Measurements from ENCODE around the gene GAD1.

Gene GAD1

GRCh38 chr2:170891893-170892292 is 75.2 kb downstream of the GAD1 start:
- no peaks in the 10 kb centered on the region for H3K36me3 ChIP-seq (ENCODE audit: insufficient read depth, low read length)

GRCh38 chr2:170892391-170892951 is 75.8 kb downstream of the GAD1 start:
- Histone ChIP-seq H3K4me3 (ENCODE audit: low read length, poor library complexity, severe bottlenecking) (no peak overlapping the region), H3K9ac (ENCODE audit: low read depth, low read length, poor library complexity, severe bottlenecking) (no peak overlapping the region), H3K36me3 (ENCODE audit: insufficient read depth, low read length) (no peaks in the 10 kb centered on the region), H2AFZ (ENCODE audit: low read length) (no peak overlapping the region), H3K9me2 (replicated peaks; ENCODE audit: low read depth, low read length) (no peaks in the 10 kb centered on the region), H3K27me3 (ENCODE audit: insufficient read depth, low read length, poor library complexity, severe bottlenecking) (no peaks in the 10 kb centered on the region), H3K79me2 (ENCODE audit: insufficient read depth, low read length) (no peaks in the 10 kb centered on the region), H3K4me1 (ENCODE audit: insufficient read depth, low read length, poor library complexity, severe bottlenecking) (no peaks in the 10 kb centered on the region), H3K4me2 (ENCODE audit: low read depth, low read length, poor library complexity, severe bottlenecking) (no peak overlapping the region), H3K9me3 (ENCODE audit: insufficient read depth, low read depth, low read length) (no peaks in the 10 kb centered on the region), H4K20me1 (ENCODE audit: insufficient read depth, low read length, poor library complexity, severe bottlenecking) (no peaks in the 10 kb centered on the region), H3F3A (ENCODE audit: low read depth) (no peaks in the 10 kb centered on the region)
- no peak for TF ChIP-seq EZH2phosphoT487 (IDR thresholded peaks at IDR 0.05; ENCODE audit: borderline replicate concordance)

More at GRCh38 chr2:170891893-170892292, 75.2 kb downstream of the GAD1 start:
- Histone ChIP-seq H4K20me1 (ENCODE audit: insufficient read depth, low read length, poor library complexity, severe bottlenecking) (no peaks in the 10 kb centered on the region), H2AFZ (ENCODE audit: low read length) (no peak overlapping the region), H3K9me3 (ENCODE audit: insufficient read depth, low read depth, low read length) (no peaks in the 10 kb centered on the region), H3K27me3 (ENCODE audit: insufficient read depth, low read length, poor library complexity, severe bottlenecking) (no peaks in the 10 kb centered on the region), H3F3A (ENCODE audit: low read depth) (no peaks in the 10 kb centered on the region), H3K4me3 (ENCODE audit: low read length, poor library complexity, severe bottlenecking) (no peak overlapping the region), H3K4me2 (ENCODE audit: low read depth, low read length, poor library complexity, severe bottlenecking) (no peak overlapping the region), H3K9ac (ENCODE audit: low read depth, low read length, poor library complexity, severe bottlenecking) (no peak overlapping the region), H3K4me1 (ENCODE audit: insufficient read depth, low read length, poor library complexity, severe bottlenecking) (no peaks in the 10 kb centered on the region), H3K9me2 (replicated peaks; ENCODE audit: low read depth, low read length) (no peaks in the 10 kb centered on the region), H3K79me2 (ENCODE audit: insufficient read depth, low read length) (no peaks in the 10 kb centered on the region)
- no peak for TF ChIP-seq CTCF (conservative IDR thresholded peaks at IDR 0.05; ENCODE audit: low read length)
- TF ChIP-seq EZH2phosphoT487 (IDR thresholded peaks at IDR 0.05; ENCODE audit: borderline replicate concordance), result no peak

DNA sequence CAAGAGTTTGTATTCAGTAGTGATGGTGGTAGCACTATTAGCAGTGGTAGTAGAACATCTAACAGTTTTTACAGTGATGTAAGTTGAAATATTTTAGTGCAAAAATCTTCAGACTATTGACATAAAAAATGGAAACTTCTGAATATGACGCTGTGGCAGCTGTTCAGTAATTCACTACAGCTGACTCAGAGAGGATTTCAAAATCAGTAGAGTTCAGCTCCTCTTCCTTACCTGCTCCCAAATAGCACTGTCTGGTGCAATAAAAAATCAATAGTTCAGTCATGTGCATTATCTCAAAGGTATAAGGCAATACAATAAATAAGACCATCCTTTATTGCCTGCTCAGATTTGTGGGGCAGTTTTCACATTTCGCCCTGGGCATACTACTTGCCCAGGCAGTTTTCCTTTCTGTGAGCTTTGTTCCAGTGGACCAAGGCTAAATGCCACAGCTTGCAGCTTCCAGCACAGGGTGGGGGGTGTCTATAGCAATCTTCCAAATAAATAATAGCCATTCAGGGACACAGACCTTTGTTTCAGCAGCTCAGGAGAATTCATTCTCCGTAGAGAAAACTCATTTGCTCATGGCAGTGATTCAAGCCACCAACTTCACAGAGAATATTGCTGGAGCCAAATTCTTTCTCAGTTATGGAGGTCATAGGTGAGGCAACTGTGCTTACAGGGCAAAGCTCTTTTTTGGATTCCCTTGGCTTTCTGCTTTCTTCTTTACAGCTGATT is 78.5 kb downstream of the GAD1 start:
- no peak overlapping the region for H2AFZ ChIP-seq (ENCODE audit: low read length)

More for the DNA sequence above, 78.5 kb downstream of the GAD1 start:
- Histone ChIP-seq H3K4me2 (ENCODE audit: low read depth, low read length, poor library complexity, severe bottlenecking) (no peak overlapping the region), H3K36me3 (ENCODE audit: insufficient read depth, low read length) (no peaks in the 10 kb centered on the region), H3K79me2 (ENCODE audit: insufficient read depth, low read length) (no peaks in the 10 kb centered on the region), H3F3A (ENCODE audit: low read depth) (no peaks in the 10 kb centered on the region), H3K27me3 (ENCODE audit: insufficient read depth, low read length, poor library complexity, severe bottlenecking) (no peaks in the 10 kb centered on the region), H3K9ac (ENCODE audit: low read depth, low read length, poor library complexity, severe bottlenecking) (no peak overlapping the region), H3K4me1 (ENCODE audit: insufficient read depth, low read length, poor library complexity, severe bottlenecking) (no peaks in the 10 kb centered on the region), H3K4me3 (ENCODE audit: low read length, poor library complexity, severe bottlenecking) (no peak overlapping the region), H3K9me2 (replicated peaks; ENCODE audit: low read depth, low read length) (no peaks in the 10 kb centered on the region), H3K9me3 (ENCODE audit: insufficient read depth, low read depth, low read length) (no peaks in the 10 kb centered on the region), H4K20me1 (ENCODE audit: insufficient read depth, low read length, poor library complexity, severe bottlenecking) (no peaks in the 10 kb centered on the region)
- TF ChIP-seq CTCF (conservative IDR thresholded peaks at IDR 0.05; ENCODE audit: low read length) (no peak), EZH2phosphoT487 (IDR thresholded peaks at IDR 0.05; ENCODE audit: borderline replicate concordance) (no peak)
